ENCODE results near the gene WWOX.

The WWOX gene

GRCh38 chr16:78275420-78275819, 176.0 kb downstream of the WWOX start:
- no peak for DNase-seq (ENCODE audit: low spot score)

DNA sequence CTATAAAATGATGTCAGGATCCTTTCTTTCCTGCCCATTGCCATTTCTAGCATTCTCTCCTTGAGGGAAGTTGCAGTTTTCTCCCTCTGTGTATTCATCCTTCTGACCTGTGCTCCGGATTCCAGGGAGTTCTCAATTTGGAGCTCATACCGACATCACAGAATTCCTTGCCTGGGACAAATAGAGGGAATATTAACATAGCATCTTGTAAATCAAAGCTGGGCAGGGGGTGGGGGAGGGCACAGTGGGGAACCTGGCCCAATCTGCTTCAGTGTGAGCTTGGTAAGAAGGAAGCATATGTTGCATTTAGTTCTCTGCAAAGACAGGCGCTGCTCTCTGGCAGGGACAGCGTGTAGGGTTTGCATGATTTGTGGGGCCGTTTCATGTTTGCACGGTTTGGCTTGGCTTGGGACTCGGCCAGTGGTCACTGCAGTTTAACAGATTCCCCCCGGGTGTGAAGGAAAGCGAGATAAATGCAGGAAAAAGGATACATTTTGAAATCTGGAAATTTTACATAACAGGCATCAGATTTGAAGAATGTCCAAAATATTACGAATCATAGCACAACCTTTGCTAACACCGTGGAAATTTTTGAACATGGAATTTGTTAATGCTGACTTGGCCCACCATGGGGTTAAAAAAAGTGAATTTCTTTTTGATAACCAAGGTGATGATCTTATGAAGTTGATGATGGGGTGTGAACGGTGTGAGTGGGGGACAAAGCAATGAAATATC, 178.0 kb downstream of the WWOX start:
- no peak for DNase-seq (ENCODE audit: low spot score)

- DNase-seq (ENCODE audit: low spot score), result no peak
Observed at GRCh38 chr16:78278056-78278450, 178.6 kb downstream of the WWOX start.

DNA sequence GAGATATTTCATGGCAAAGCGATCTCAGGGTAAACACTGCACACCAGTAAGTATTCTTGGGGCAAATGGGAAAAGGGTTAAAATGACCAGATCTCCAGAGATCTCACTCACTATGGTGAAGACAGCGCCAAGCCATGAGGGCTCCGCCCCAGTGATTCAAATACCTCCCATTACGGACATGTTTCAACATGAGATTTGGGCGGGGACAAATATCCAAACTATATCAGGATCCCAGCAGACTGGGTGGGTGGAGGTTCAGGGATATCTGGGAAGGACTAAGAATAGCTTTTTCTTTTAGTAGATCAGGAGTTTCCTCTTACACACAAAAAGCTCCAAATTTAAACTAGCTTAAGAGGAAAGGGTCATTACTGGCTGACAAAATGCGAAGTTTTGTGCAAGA, 181.7 kb downstream of the WWOX start:
- DNase-seq (ENCODE audit: low spot score), result no peak

GRCh38 chr16:78283548-78284251, 184.2 kb downstream of the WWOX start:
- no peak for DNase-seq (ENCODE audit: low spot score)

DNA sequence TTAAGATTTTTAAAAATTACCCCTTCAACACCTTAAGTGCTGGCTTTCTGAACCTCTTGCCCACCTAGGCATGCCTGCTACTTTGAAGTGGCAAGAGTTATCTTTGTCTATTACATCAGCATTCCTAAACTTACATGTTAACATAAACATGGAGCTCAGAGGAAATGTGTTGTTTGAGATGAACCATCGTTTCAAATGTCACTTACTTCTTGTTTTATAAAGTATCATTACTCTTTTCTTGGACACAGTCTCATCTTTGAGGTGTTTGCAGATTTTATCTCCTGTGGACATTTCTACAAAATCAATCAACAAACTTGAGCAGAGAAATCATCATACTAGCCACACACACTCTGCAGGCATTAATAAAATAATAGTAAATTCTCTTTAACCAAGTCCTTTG, 184.9 kb downstream of the WWOX start:
- no peak for DNase-seq (ENCODE audit: low spot score)

- no peak for DNase-seq (ENCODE audit: low spot score)
Observed at GRCh38 chr16:78284957-78285434, 185.5 kb downstream of the WWOX start.

- DNase-seq (ENCODE audit: low spot score), result no peak
Observed at GRCh38 chr16:78285437-78285922, 186.0 kb downstream of the WWOX start.

DNA sequence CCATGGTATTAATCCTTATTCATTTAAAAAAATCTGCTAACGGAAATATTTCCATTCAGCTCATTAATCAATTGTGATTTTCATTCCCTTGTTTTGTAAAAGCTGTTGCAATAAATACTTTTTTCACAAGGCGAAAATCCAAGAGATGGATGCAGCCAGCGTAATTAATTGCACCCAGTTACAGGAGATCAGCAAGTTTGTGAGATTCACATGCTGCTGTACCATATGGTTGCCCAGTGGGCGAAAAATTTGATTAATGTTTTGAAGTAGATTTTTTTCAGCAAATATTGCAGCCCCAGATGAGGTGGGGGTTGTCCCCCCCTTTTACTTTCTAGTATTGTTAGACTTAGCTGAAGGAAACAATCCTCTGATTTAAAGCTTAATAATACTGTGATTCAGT, 186.6 kb downstream of the WWOX start:
- no peak for DNase-seq (ENCODE audit: low spot score)

GRCh38 chr16:78288888-78289287, 189.4 kb downstream of the WWOX start:
- DNase-seq (ENCODE audit: low spot score), result no peak

DNA sequence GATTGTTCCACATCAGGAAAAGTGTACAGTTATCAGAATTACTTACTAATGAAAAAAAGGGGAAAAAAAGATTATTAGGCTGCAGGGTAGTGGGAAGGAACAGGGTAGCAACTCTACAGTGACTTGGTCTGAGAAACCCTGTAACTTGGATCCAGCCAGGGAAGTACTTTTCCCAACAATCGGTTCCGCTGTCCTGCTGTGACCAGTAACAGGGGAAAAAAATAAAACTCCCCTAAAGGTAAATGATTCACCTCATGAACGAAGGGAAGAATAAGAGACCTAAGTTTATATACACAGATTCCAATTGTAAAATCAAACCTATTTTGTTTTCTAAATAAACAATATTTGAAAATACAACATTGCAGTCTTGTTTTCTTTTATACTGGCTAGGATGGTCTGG, 189.9 kb downstream of the WWOX start:
- no peak for DNase-seq (ENCODE audit: low spot score)

DNA sequence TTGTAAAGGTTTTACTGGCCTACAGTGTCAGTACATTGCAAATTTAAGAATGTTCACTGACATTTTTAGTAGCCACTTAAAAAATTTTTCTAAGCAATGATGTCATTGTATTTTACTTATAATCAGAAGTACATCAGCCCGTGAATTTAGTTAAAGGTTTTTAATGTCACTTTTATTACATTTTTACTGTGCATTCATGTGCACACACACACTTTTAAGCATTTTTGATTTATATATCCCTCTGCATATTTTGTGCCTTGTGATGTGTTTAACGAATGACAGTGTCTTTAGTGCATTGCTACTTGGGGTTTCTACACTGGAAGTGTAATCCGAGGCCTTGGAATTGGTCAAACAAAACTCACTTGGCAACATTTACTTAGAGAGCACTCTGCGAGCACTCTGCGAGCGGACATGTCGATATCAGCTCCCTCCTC, 190.4 kb downstream of the WWOX start:
- DNase-seq (ENCODE audit: low spot score), result no peak

GRCh38 chr16:78290395-78290794, 190.9 kb downstream of the WWOX start:
- DNase-seq (ENCODE audit: low spot score), result no peak

DNA sequence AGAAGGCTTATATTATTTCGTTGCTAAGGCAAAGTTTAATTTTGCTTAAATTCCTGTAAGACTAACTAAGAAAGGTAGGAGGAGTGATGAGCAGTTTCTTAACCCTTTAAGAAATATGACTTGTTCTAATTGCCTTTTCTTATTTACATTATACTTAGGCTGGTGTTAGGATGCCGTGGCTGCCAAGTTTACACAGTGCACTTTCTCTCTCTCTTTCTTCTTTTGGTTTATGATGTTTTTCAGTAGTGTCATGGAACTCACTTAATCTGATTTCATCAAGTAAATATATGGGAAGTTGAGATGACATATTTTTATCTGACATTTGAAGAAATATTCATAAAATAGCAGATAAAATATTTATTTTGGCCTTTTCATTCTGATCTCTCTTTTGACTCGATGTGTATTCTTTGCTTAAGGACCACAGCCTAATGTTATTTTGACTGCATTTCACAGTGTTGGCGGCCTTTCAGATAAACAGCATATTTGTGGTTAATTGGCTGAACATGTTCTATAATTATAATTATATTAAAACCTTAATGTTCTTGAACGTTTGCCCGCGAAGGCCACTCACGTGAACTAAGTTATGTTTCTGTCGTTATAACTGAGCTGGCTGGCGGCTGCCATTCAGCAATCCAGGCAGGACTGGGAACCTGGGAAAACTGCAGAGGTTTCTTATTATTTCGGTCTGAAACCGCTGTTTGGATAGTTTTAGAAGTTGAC, 191.6 kb downstream of the WWOX start:
- no peak for DNase-seq (ENCODE audit: low spot score)

GRCh38 chr16:78291604-78292003, 192.2 kb downstream of the WWOX start:
- DNase-seq (ENCODE audit: low spot score), result no peak

GRCh38 chr16:78292086-78292843, 192.8 kb downstream of the WWOX start:
- DNase-seq (ENCODE audit: low spot score), result no peak

GRCh38 chr16:78292844-78293380, 193.5 kb downstream of the WWOX start:
- DNase-seq (ENCODE audit: low spot score), result no peak

DNA sequence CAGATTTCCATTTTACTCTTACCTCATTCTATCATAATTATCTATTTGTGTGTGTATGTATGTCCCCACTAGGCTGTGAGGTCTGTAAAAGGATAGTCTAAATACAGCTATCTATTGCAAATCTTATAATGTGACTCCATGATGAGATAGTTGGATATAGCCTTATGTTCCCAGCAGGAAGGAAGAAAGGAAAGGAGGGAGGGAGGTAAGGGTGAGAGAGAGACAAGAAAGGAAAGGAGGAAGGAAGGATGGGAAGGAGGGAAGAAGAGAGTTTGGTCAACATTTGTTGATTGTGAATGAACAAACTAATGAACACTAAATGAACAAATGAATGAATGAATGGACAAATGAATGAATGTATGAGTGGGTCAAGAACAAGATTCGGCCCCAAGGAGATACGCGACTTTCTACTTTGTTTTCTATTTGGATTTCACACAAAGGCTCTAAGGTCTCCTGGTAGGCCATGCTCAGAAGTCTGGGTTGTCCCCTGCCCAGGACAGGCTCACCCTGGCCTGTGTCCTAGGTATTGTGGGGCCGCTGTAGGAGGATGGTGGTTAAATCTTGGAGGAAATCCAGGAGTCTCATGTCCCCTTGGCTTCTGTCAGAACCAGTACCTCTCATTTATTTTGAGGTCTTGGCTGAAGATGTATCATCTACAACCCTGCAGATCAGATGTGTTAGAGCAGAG, 195.2 kb downstream of the WWOX start:
- DNase-seq (ENCODE audit: low spot score), result no peak

- DNase-seq (ENCODE audit: low spot score), result no peak
Observed at GRCh38 chr16:78297066-78297666, 197.7 kb downstream of the WWOX start.

DNA sequence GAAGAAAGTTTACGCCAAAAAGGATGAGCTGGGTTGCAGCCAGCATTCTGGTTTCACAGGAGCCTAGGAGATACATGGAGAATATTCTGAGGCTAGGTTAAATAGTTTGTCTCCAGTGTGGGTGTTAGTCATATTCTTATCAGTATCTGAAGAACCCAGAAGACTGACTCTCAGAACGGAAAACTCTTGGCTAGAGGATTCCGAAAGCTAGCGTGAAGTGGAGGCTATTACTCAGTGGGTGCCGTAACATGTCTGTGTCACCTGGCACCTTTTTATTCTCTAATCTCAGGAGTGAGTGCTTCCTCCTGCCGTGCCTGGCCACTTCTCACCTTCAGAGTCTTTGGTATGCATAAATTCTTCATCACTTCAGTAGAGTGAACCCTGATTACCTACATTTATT, 199.5 kb downstream of the WWOX start:
- no peak for DNase-seq (ENCODE audit: low spot score)

- DNase-seq (ENCODE audit: low spot score), result no peak
Observed at GRCh38 chr16:78300469-78300868, 201.0 kb downstream of the WWOX start.
